Measurements from ENCODE around the gene CPNE2.

Gene CPNE2

DNA sequence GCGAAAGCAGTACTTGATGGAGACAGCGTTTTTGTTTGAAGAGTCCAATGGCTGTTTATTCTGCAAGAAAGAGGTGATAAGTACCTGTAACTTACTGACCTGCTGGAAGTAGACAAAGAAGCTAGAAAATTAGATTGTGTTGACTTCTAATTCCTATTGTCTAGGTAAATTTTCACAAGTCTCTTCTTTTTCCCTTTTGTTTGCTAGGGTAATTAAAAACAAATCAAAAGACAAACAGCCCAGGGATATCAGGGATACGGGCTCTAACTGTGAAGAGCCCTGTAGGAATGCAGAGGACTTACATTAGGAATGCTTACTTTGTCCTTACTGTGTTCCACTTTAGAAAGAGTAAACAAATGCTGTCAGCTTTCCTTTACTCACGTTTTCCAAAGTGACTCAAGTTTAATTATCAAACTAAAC lies 86.4 kb downstream of the CPNE2 start:
- Histone ChIP-seq H3K36me3 (ENCODE audit: insufficient read depth, low read length) (peaks cover 14% of the 10 kb centered on the region), H3K9ac (ENCODE audit: low read depth, low read length) (no peak overlapping the region), H3K4me3 (ENCODE audit: low read depth in 1 of 2, low read length in 2 of 2) (no peak overlapping the region), H4K20me1 (ENCODE audit: insufficient read depth, low read length) (peaks cover 15% of the 10 kb centered on the region; the same call in 1 of the 2 replicates), H3K9me3 (ENCODE audit: insufficient read depth, low read length, severe bottlenecking) (no peaks in the 10 kb centered on the region), H3K79me2 (ENCODE audit: insufficient read depth, low read length) (peaks cover 70% of the 10 kb centered on the region), H3K27ac (ENCODE audit: low read length) (no peak overlapping the region), H3K4me2 (ENCODE audit: insufficient read depth, low read length) (no peak overlapping the region), H3K27me3 (ENCODE audit: insufficient read depth, low read length, poor library complexity) (no peaks in the 10 kb centered on the region), H3K4me1 (ENCODE audit: insufficient read depth, low read length) (peaks cover 11% of the 10 kb centered on the region), H2AFZ (ENCODE audit: low read depth, low read length) (no peak overlapping the region)
- TF ChIP-seq, protein P1, sequence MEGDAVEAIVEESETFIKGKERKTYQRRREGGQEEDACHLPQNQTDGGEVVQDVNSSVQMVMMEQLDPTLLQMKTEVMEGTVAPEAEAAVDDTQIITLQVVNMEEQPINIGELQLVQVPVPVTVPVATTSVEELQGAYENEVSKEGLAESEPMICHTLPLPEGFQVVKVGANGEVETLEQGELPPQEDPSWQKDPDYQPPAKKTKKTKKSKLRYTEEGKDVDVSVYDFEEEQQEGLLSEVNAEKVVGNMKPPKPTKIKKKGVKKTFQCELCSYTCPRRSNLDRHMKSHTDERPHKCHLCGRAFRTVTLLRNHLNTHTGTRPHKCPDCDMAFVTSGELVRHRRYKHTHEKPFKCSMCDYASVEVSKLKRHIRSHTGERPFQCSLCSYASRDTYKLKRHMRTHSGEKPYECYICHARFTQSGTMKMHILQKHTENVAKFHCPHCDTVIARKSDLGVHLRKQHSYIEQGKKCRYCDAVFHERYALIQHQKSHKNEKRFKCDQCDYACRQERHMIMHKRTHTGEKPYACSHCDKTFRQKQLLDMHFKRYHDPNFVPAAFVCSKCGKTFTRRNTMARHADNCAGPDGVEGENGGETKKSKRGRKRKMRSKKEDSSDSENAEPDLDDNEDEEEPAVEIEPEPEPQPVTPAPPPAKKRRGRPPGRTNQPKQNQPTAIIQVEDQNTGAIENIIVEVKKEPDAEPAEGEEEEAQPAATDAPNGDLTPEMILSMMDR (IDR thresholded peaks at IDR 0.05; ENCODE audit: borderline replicate concordance, extremely low read depth, low read length, poor library complexity, severe bottlenecking), result no peak
- no peak for TF ChIP-seq EZH2 (IDR thresholded peaks at IDR 0.05; ENCODE audit: borderline replicate concordance, low read depth, low read length, severe bottlenecking)
- DNase-seq (no peak), ATAC-seq (ENCODE audit: insufficient read depth, low read depth) (no peak)

DNA sequence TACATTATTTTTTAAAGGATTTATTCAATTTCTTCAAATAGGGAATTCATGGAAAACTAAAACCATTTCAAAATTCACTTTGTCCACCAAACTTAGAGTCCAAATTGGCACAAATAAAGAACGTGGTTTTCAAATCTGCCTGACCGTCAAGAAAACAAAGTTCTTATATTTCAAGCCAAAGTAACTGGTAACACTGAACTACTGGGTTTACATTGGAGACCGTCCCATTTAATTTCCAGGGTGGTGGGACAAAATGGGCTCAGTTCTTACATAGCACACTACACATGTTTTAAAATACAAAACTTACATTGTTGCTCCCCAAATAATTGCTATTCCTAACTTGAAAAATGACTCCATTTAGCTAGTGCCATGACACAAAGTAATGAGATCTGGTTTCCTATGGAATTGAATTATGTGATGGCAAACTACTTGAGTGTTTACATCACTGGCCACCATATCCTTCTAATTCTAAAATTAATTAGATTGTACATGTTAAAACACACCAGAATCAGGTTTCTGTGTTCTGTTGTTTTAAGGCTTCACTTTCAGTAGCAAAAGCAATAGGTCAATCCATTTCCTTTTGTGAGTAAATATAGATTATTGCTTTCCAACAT lies 86.9 kb downstream of the CPNE2 start:
- Histone ChIP-seq H4K20me1 (ENCODE audit: insufficient read depth, low read length) (peaks cover 15% of the 10 kb centered on the region; the same call in 1 of the 2 replicates), H3K4me2 (ENCODE audit: insufficient read depth, low read length) (no peak overlapping the region), H3K27ac (ENCODE audit: low read length) (no peak overlapping the region), H3K36me3 (ENCODE audit: insufficient read depth, low read length) (peaks cover 12% of the 10 kb centered on the region), H3K9me3 (ENCODE audit: insufficient read depth, low read length, severe bottlenecking) (no peaks in the 10 kb centered on the region), H2AFZ (ENCODE audit: low read depth, low read length) (no peak overlapping the region), H3K9ac (ENCODE audit: low read depth, low read length) (no peak overlapping the region), H3K4me1 (ENCODE audit: insufficient read depth, low read length) (peaks cover 16% of the 10 kb centered on the region), H3K79me2 (ENCODE audit: insufficient read depth, low read length) (peaks cover 75% of the 10 kb centered on the region), H3K4me3 (ENCODE audit: low read depth in 1 of 2, low read length in 2 of 2) (no peak overlapping the region), H3K27me3 (ENCODE audit: insufficient read depth, low read length, poor library complexity) (no peaks in the 10 kb centered on the region)
- ATAC-seq (ENCODE audit: insufficient read depth, low read depth), result no peak
- TF ChIP-seq, protein P1 (IDR thresholded peaks at IDR 0.05; ENCODE audit: borderline replicate concordance, extremely low read depth, low read length, poor library complexity, severe bottlenecking), result no peak
- TF ChIP-seq EZH2 (IDR thresholded peaks at IDR 0.05; ENCODE audit: borderline replicate concordance, low read depth, low read length, severe bottlenecking), result no peak
- no peak for DNase-seq

DNA sequence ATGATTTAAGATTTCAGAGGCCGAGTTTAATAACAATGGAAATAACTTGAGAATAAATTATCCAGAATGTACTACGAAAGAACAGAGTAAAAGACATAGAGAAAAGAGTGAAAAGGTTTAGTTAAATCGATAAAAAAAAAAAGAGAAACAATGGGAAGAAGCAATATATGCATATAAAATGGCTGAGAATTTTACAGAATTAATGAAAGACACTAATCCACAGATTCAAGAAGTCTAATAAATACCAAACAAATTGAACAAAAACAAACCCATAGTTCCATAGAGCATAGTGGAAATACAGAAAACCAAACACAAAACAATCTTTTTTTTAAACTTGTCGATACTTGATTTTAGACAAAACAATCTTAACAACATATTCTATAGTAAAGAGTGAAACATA lies 91.7 kb downstream of the CPNE2 start:
- H3K36me3 ChIP-seq (ENCODE audit: insufficient read depth, low read length), result peaks cover 7% of the 10 kb centered on the region; the same call in 1 of the 2 replicates
- H3K27ac ChIP-seq (ENCODE audit: low read length), result no peak overlapping the region
- peak overlapping the region; percentile 88 for H3K9ac ChIP-seq (ENCODE audit: low read depth, low read length)
- no peak for TF ChIP-seq EZH2 (IDR thresholded peaks at IDR 0.05; ENCODE audit: borderline replicate concordance, low read depth, low read length, severe bottlenecking)
- TF ChIP-seq, protein P1 (IDR thresholded peaks at IDR 0.05; ENCODE audit: borderline replicate concordance, extremely low read depth, low read length, poor library complexity, severe bottlenecking), result no peak
- H3K79me2 ChIP-seq (ENCODE audit: insufficient read depth, low read length), result peaks cover 95% of the 10 kb centered on the region
- peaks cover 15% of the 10 kb centered on the region for H4K20me1 ChIP-seq (ENCODE audit: insufficient read depth, low read length)
- H3K4me2 ChIP-seq (ENCODE audit: insufficient read depth, low read length), result peak overlapping the region; percentile 88
- peaks cover 43% of the 10 kb centered on the region for H3K4me1 ChIP-seq (ENCODE audit: insufficient read depth, low read length)
- DNase-seq (no peak), ATAC-seq (ENCODE audit: insufficient read depth, low read depth) (no peak)
- H3K9me3 ChIP-seq (ENCODE audit: insufficient read depth, low read length, severe bottlenecking), result no peaks in the 10 kb centered on the region
- peak overlapping the region in 1 of 2 experiments; percentile 91; a peak in 2 of 4 replicates for H3K4me3 ChIP-seq (ENCODE audit: low read depth in 1 of 2, low read length in 2 of 2)
- H3K27me3 ChIP-seq (ENCODE audit: insufficient read depth, low read length, poor library complexity), result no peaks in the 10 kb centered on the region
- H2AFZ ChIP-seq (ENCODE audit: low read depth, low read length), result no peak overlapping the region

Measured in DND-41 (cell line).